Lower leg skin (tissue), 3 donors: Measurements from ENCODE around the gene FBXL22.

Source experiments
- POLR2A ChIP-seq, 2 donors: fragments of 450-650 bp; IDR thresholded peaks; one replicate each; pipeline ENCODE4 v1.6.1; 2016 to 2017; ENCODE audit warnings: antibody characterized with exemption in 2 of 2, mild to moderate bottlenecking in 1 of 2, moderate library complexity in 1 of 2
- TF ChIP-seq, protein P1 (sequence below), 3 donors: fragments of 450-650 bp; IDR thresholded peaks; one replicate each; pipeline ENCODE4 v1.5.1; 2016; ENCODE audit warnings: antibody characterized with exemption in 3 of 3, mild to moderate bottlenecking in 3 of 3, moderate library complexity in 2 of 3

DNA sequence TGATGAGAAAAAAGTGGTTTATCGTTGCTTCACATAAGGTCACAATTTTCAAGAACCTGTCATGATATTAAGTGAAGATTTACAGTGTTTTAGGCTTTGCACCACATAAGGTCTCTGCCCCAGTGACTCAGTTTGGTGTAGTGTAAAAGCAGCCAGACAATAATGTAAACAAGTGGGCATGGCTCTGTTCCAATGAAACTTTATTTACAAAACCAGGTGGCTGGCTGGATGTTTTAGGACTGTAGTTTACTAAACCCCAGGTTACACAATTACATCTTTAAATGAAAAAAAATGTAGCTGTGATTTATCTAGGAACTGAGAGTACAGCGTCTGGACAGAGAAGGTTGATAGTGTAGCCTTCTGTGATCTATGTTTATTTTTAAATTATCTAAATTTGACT, 9.7 kb upstream of the FBXL22 start:
- TF ChIP-seq, protein P1, sequence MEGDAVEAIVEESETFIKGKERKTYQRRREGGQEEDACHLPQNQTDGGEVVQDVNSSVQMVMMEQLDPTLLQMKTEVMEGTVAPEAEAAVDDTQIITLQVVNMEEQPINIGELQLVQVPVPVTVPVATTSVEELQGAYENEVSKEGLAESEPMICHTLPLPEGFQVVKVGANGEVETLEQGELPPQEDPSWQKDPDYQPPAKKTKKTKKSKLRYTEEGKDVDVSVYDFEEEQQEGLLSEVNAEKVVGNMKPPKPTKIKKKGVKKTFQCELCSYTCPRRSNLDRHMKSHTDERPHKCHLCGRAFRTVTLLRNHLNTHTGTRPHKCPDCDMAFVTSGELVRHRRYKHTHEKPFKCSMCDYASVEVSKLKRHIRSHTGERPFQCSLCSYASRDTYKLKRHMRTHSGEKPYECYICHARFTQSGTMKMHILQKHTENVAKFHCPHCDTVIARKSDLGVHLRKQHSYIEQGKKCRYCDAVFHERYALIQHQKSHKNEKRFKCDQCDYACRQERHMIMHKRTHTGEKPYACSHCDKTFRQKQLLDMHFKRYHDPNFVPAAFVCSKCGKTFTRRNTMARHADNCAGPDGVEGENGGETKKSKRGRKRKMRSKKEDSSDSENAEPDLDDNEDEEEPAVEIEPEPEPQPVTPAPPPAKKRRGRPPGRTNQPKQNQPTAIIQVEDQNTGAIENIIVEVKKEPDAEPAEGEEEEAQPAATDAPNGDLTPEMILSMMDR (IDR thresholded peaks at IDR 0.05) = no peak
- TF ChIP-seq POLR2A (IDR thresholded peaks at IDR 0.05) = no peak
